MCF 10A (cell line): ENCODE results near the gene LRFN2. TPM values are rescaled to one million over a fixed set of nuclear protein-coding genes. Genes with fewer than 3 reads are reported as not detected.

Experiments used
- BruUV-seq: library from RNA; stranded (reverse); fragments of 400-500 nt; replicated peaks from 2 replicates; lab custom pipeline; 2021; lab: Mats Ljungman, UMichigan
- CTCF ChIA-PET: fragments of 300-600 bp; sonication (Branson Sonifier 250); formaldehyde crosslinking; extraction: SDS; loops from one replicate; lab custom pipeline; 2021; ENCODE audit warnings: antibody characterized with exemption, inconsistent platforms; lab: Yijun Ruan, JAX
- POLR2A ChIA-PET: fragments of 300-600, 350-650 bp; sonication (Branson Sonifier 250); formaldehyde crosslinking; extraction: SDS; loops from one replicate; lab custom pipeline; 2020; ENCODE audit warnings: antibody characterized with exemption, inconsistent platforms; lab: Yijun Ruan, JAX
- DNase-seq: peaks from one replicate; pipeline ENCODE4 v3.0.0-alpha.2; 2018; ENCODE audit not compliant: unreplicated experiment
- H3K27ac Mint-ChIP-seq: one replicate; pipeline ENCODE4 v1.8.0; 2022; ENCODE audit warnings: mild to moderate bottlenecking, low read depth, mixed read lengths; ENCODE audit not compliant: unreplicated experiment
- H3K27me3 Mint-ChIP-seq: one replicate; pipeline ENCODE4 v1.8.0; 2022; ENCODE audit warnings: mixed read lengths; ENCODE audit not compliant: insufficient read depth, unreplicated experiment
- H3K36me3 Mint-ChIP-seq: one replicate; pipeline ENCODE4 v1.8.0; 2022; ENCODE audit warnings: mild to moderate bottlenecking, moderate library complexity, mixed read lengths; ENCODE audit not compliant: insufficient read depth, unreplicated experiment
- H3K4me1 Mint-ChIP-seq: one replicate; pipeline ENCODE4 v1.8.0; 2022; ENCODE audit warnings: mixed read lengths; ENCODE audit not compliant: insufficient read depth, unreplicated experiment
- H3K4me3 Mint-ChIP-seq: one replicate; pipeline ENCODE4 v1.8.0; 2022; ENCODE audit warnings: mild to moderate bottlenecking, moderate library complexity, mixed read lengths; ENCODE audit not compliant: unreplicated experiment
- H3K9me3 Mint-ChIP-seq: one replicate; pipeline ENCODE4 v1.8.0; 2022; ENCODE audit warnings: mixed read lengths; ENCODE audit not compliant: unreplicated experiment
- intact Hi-C: fragments of 100-400 bp; cut with micrococcal nuclease; formaldehyde crosslinking; loops from 2 replicates; pipeline ENCODE4 v1.14.1; 2022
- total RNA-seq: library from RNA; stranded (reverse); gene quantifications from 2 replicates; pipeline ENCODE4 v1.2.3, GENCODE V29; 2022
- TF ChIP-seq, protein P1 (sequence below): fragments of 200-600 bp; IDR thresholded peaks from one replicate; pipeline ENCODE4 v1.8.0; 2022; ENCODE audit warnings: antibody characterized with exemption, mild to moderate bottlenecking; ENCODE audit not compliant: unreplicated experiment

LRFN2 gene
- total RNA-seq, 1 experiment from 2014 or later, result not detected

DNA sequence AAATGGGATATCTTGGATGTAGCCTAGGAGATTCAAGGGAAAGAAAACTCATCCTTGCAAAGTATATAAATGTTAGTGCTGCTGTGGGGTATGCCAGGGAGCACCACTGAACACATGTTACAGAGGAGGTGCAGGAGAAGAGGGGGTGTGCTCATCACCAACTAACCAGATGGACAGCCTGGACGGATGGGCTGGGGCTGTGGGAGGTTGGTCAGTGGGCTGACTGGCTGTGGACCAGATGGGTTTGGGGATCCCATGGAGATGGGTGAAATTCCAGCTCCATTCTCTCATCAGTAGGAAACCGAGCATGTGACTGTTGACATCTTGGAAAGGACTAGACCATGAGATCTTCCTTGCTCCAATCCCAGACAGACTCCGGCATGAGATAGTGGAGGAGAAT lies 201.0 kb downstream of the LRFN2 start:
- TF ChIP-seq, protein P1, sequence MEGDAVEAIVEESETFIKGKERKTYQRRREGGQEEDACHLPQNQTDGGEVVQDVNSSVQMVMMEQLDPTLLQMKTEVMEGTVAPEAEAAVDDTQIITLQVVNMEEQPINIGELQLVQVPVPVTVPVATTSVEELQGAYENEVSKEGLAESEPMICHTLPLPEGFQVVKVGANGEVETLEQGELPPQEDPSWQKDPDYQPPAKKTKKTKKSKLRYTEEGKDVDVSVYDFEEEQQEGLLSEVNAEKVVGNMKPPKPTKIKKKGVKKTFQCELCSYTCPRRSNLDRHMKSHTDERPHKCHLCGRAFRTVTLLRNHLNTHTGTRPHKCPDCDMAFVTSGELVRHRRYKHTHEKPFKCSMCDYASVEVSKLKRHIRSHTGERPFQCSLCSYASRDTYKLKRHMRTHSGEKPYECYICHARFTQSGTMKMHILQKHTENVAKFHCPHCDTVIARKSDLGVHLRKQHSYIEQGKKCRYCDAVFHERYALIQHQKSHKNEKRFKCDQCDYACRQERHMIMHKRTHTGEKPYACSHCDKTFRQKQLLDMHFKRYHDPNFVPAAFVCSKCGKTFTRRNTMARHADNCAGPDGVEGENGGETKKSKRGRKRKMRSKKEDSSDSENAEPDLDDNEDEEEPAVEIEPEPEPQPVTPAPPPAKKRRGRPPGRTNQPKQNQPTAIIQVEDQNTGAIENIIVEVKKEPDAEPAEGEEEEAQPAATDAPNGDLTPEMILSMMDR, result no peak
- Mint-ChIP-seq H3K27ac (no peak overlapping the region), H3K4me1 (no peaks in the 10 kb centered on the region), H3K4me3 (no peak overlapping the region), H3K9me3 (peaks cover 33% of the 10 kb centered on the region), H3K27me3 (no peaks in the 10 kb centered on the region), H3K36me3 (no peaks in the 10 kb centered on the region)
- DNase-seq, result no peak
- BruUV-seq, result no TSS peak
- CTCF ChIA-PET, result interaction anchor here (0.6 to 1.3 kb wide), 2 partner anchors 53 to 95 kb away, joined by 3 to 7 read pairs; no protein-coding TSS in a partner anchor
- intact Hi-C loops, result no loop called here
- POLR2A ChIA-PET, result no interaction called here

DNA sequence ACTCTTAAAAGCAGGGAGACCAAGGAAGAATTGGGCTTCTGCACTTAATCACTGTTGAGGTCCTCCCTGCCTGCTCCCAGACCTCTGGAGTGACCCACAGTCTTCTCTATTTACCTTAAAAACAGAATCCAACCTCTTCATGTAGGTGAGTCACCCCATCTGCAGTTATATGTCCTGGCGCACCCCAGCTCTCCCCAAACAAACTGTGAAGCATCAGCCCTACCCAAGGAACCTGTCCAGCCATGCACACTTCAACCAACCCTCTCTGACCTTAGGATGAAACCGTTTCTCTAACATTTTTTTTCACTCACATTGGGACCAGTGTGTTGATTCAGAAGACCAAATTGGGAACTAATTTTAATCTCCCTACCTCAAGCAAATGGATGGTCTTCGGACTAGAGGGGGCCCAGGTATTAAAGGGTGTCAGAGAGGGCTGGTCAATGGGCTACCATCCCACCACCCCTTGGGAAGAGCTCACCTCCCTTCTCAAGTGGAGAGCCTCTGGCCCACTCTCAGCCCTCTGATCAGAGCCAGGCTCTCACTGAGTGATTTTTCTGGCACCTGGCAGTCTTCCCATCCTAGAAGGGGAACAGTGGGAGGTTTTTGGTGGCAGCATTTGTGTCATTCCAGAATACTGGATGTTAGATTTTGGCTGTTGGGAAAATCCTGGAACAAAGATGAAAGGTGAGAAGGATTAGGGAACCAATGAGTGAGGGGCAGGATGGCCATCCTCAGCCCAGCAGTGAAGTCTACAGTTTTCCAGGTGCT lies 203.6 kb downstream of the LRFN2 start:
- no peaks in the 10 kb centered on the region for H3K27me3 Mint-ChIP-seq

DNA sequence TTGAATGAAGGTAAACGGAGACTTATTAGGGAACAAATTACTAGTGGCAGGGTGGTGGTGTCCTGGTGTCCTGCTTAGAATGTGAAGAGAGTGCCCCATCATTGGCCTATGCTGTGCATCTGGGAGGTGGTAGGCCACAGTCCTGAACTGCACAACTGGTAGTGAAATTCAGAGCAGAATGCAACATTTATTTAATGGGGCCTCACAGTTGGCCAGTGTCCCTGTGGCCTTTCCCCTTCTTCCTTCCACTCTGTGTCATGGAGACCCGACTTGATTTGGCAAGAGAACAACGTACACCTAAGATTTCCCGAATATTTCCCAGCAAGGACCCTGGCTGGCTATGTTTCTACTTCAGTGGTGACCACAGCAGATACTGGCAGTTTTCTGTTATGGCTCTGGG lies 206.9 kb downstream of the LRFN2 start:
- no TSS peak for BruUV-seq
- intact Hi-C loops, result no loop called here

More for the DNA sequence above, 203.6 kb downstream of the LRFN2 start:
- Mint-ChIP-seq H3K36me3 (no peaks in the 10 kb centered on the region), H3K9me3 (peaks cover 33% of the 10 kb centered on the region), H3K27ac (no peak overlapping the region), H3K4me1 (no peaks in the 10 kb centered on the region), H3K4me3 (no peak overlapping the region)
- no peak for DNase-seq
- intact Hi-C loops, result no loop called here
- POLR2A ChIA-PET, result no interaction called here
- TF ChIP-seq, protein P1, result no peak
- no TSS peak for BruUV-seq
- CTCF ChIA-PET, result interaction anchor here (0.9 kb wide), 1 partner anchor 290 kb away, joined by 4 read pairs; no protein-coding TSS in a partner anchor

DNA sequence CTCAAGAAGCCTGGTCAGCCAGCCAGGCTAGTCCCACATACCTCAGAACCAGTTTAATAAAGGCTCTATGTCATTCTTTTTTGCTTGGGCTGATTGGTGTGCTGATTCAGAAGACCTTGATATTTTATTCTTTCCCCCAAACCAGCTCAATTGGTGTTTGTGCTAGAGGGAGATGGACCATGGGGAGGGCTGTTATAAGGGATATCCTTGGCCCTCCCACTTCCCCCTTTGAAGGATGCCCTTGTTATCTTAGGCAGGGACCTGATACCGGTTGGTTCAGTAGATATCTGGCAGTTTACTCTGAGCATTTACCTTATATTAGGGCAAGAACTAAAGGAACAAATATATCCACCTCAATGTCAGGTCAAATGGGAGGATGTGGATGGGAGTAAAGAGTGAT lies 207.4 kb downstream of the LRFN2 start:
- POLR2A ChIA-PET, result no interaction called here

More for the DNA sequence above, 206.9 kb downstream of the LRFN2 start:
- no peak overlapping the region for H3K4me3 Mint-ChIP-seq
- no peaks in the 10 kb centered on the region for H3K4me1 Mint-ChIP-seq
- H3K36me3 Mint-ChIP-seq, result no peaks in the 10 kb centered on the region
- peaks cover 25% of the 10 kb centered on the region for H3K9me3 Mint-ChIP-seq
- POLR2A ChIA-PET, result no interaction called here
- CTCF ChIA-PET, result interaction anchor here (0.8 to 1.0 kb wide), 2 partner anchors 1018 to 1036 kb away, joined by 3 to 5 read pairs; no protein-coding TSS in a partner anchor
- no peaks in the 10 kb centered on the region for H3K27me3 Mint-ChIP-seq
- TF ChIP-seq, protein P1, result no peak
- H3K27ac Mint-ChIP-seq, result no peak overlapping the region
- no peak for DNase-seq

More for the DNA sequence above, 207.4 kb downstream of the LRFN2 start:
- Mint-ChIP-seq H3K27ac (no peak overlapping the region), H3K27me3 (no peaks in the 10 kb centered on the region), H3K36me3 (no peaks in the 10 kb centered on the region), H3K4me1 (no peaks in the 10 kb centered on the region), H3K9me3 (peaks cover 21% of the 10 kb centered on the region), H3K4me3 (no peak overlapping the region)
- CTCF ChIA-PET, result interaction anchor here (0.8 to 1.1 kb wide), 2 partner anchors 21 to 1036 kb away, joined by 3 to 5 read pairs; no protein-coding TSS in a partner anchor
- no TSS peak for BruUV-seq
- TF ChIP-seq, protein P1, result no peak
- intact Hi-C loops, result no loop called here
- DNase-seq, result no peak
